Stimulated activated CD8-positive, alpha-beta memory T cell treated with anti-CD3 and anti-CD28 coated beads, Interleukin-15, amount 100 ng/mL, for 24 hours (primary cell): ENCODE measurements around the gene CLEC4M.
"Not testable (repeated sequence)": the region's sequence is repeated elsewhere in the genome, so short reads cannot be mapped to it uniquely, and the experiment has no call there.

Experiments used
- DNase-seq: peaks from one replicate; pipeline ENCODE4 v3.0.0-alpha.2; 2020; ENCODE audit warnings: low read depth

Gene CLEC4M

GRCh38 chr19:7811989-7812388 lies 48.9 kb downstream of the CLEC4M start:
- no peak for DNase-seq

- DNase-seq = no peak
Observed at GRCh38 chr19:7815325-7815724, 52.3 kb downstream of the CLEC4M start.

GRCh38 chr19:7816040-7816439 lies 53.0 kb downstream of the CLEC4M start:
- not testable (repeated sequence) for DNase-seq

GRCh38 chr19:7817801-7818200 lies 54.8 kb downstream of the CLEC4M start:
- no peak for DNase-seq

- DNase-seq = no peak
Observed at GRCh38 chr19:7818806-7819205, 55.8 kb downstream of the CLEC4M start.
